ENCODE data around the gene BICRAL. TPM values are rescaled to one million over a fixed set of nuclear protein-coding genes. Genes with fewer than 3 reads are reported as not detected.
"Not testable (repeated sequence)": the region's sequence is repeated elsewhere in the genome, so short reads cannot be mapped to it uniquely, and the experiment has no call there.

The BICRAL gene
- total RNA-seq, 4 donors from 2014 or later: 19.9 to 24.5 (median 23.6) TPM

DNA sequence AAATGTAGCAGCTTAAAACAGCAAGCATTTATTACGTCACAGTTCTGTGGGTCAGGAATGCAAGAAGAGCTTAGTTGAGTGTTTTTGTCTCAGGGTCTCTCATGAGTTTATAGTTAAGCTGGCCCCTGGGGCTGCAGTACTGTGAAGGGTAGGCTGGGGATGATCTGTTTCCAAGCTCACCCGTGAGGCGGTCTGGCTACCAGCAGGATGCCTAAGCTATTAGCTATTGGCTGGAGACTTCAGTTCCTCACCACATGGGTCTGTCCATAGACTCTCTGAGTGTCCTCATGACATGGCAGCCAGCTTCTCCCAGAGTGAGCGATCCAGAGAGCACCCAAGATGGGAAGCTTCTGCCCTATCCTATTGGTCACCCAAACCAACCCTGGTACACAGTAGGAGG is 12.8 kb upstream of the BICRAL start:
- no peak overlapping the region for H3K4me3 ChIP-seq (replicated peaks in 1 of 3)
- intact Hi-C loops (cut with DNase I): no loop called here
- 86 to 92% methylated on average over 4 of the region's 4 CpGs for WGBS, 2 donors
- no peak for TF ChIP-seq POLR2A (IDR thresholded peaks at IDR 0.05)
- TF ChIP-seq CTCF (IDR thresholded peaks at IDR 0.05): no peak
- H3K9me3 ChIP-seq: no peaks in the 10 kb centered on the region
- no peaks in the 10 kb centered on the region for H3K36me3 ChIP-seq
- H3K27me3 ChIP-seq: no peaks in the 10 kb centered on the region
- no peak overlapping the region for H3K27ac ChIP-seq
- no peaks in the 10 kb centered on the region for H3K4me1 ChIP-seq
- no peak for DNase-seq

DNA sequence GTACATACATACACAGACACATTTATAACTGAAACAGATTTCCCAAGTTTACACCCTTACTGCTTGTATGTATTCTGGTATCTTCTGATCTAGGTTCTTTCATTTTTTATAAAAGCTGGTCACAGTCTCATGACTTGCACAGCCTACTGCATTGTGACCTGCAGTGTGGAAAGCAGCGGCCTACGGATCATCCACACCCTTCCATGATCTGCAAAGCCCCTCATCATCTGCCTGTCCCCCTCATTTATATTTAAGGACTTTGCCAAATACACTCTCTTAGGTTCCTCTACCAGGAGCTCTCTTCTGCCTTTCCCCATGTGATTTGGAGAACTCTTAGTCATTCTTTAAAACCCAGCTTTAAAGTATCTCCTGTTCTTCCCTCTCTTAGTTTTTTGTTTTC is 12.0 kb upstream of the BICRAL start:
- WGBS, 2 donors: 96 to 97% methylated on average over 2 of the region's 2 CpGs
- intact Hi-C loops (cut with DNase I): no loop called here
- H3K27ac ChIP-seq: peak overlapping the region in 1 of 3 donors; percentile 87
- TF ChIP-seq POLR2A (IDR thresholded peaks at IDR 0.05): no peak
- no peak for TF ChIP-seq CTCF (IDR thresholded peaks at IDR 0.05)
- H3K27me3 ChIP-seq: no peaks in the 10 kb centered on the region
- H3K4me3 ChIP-seq (replicated peaks in 1 of 3): no peak overlapping the region
- no peaks in the 10 kb centered on the region for H3K9me3 ChIP-seq
- no peaks in the 10 kb centered on the region for H3K36me3 ChIP-seq
- DNase-seq: no peak
- peaks cover 0 to 2% of the 10 kb centered on the region in 2 donors for H3K4me1 ChIP-seq

GRCh38 chr6:42771741-42772100 is 10.1 kb upstream of the BICRAL start:
- Histone ChIP-seq H3K36me3 (no peaks in the 10 kb centered on the region), H3K9me3 (no peaks in the 10 kb centered on the region), H3K27ac (peak overlapping the region; percentile 48 to 87 (median 54)), H3K4me1 (peaks cover 2% of the 10 kb centered on the region in 2 donors), H3K4me3 (replicated peaks in 1 of 3) (no peak overlapping the region), H3K27me3 (no peaks in the 10 kb centered on the region)
- 78 to 84% methylated on average over 3 of the region's 3 CpGs for WGBS, 2 donors
- TF ChIP-seq POLR2A (IDR thresholded peaks at IDR 0.05) (no peak), CTCF (IDR thresholded peaks at IDR 0.05) (no peak)
- intact Hi-C loops (cut with DNase I): no loop called here
- no peak for DNase-seq

GRCh38 chr6:42774201-42774600 is 7.7 kb upstream of the BICRAL start:
- no peaks in the 10 kb centered on the region for H3K9me3 ChIP-seq
- no peaks in the 10 kb centered on the region for H3K36me3 ChIP-seq
- H3K4me1 ChIP-seq: peaks cover 20 to 23% of the 10 kb centered on the region in 2 donors
- 97% methylated on average over 4 of the region's 4 CpGs for WGBS, 2 donors
- no peak overlapping the region for H3K27ac ChIP-seq
- intact Hi-C loops (cut with DNase I): no loop called here
- no peaks in the 10 kb centered on the region for H3K27me3 ChIP-seq
- TF ChIP-seq POLR2A (IDR thresholded peaks at IDR 0.05): no peak
- no peak for TF ChIP-seq CTCF (IDR thresholded peaks at IDR 0.05)
- no peak for DNase-seq
- H3K4me3 ChIP-seq (replicated peaks in 1 of 3): no peak overlapping the region

DNA sequence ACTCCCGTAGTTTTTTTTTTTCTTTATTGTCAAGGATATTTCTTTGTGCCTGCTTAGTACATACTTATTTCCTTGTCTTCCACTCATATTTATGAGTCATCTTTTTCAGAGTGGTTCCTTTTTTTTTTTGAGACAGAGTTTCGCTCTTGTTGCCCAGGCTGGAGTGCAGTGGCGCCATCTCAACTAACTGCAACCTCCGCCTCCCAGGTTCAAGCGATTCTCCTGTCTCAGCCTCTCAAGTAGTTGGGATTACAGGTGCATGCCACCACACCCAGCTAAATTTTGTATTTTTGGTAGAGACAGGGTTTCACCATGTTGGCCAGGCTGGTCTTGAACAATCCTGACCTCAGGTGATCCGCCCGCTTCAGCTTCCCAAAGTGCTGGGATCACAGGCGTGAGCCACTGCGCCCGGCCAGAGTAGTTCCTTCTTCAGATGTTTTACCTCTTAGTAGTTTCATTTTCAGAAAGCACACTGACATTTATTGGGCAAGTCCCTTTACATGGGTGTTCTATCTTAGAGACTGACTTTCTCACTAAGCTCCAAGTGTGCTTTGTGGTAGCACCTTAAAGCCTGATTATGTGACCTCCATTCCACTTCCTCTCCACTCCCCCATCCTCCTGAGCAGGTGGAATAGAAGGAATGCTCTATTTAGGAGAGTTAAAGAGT is 6.9 kb upstream of the BICRAL start:
- intact Hi-C loops (cut with DNase I); H3K27me3 ChIP-seq; H3K9me3 ChIP-seq; H3K36me3 ChIP-seq; H3K4me3 ChIP-seq (replicated peaks in 1 of 3): not testable (repeated sequence)
- Histone ChIP-seq H3K4me1 (peaks cover 27 to 30% of the 10 kb centered on the region in 2 donors), H3K27ac (peak overlapping the region; percentile 6 to 54 (median 34))
- DNase-seq: peak; percentile 33 to 39
- 87% methylated on average over 10 of the region's 10 CpGs for WGBS, 2 donors

Measured in thyroid gland (tissue), 4 donors.